Endothelial cell (in vitro differentiated cells): Measurements from ENCODE around the gene IBA57. TPM values are rescaled to one million over a fixed set of nuclear protein-coding genes. Genes with fewer than 3 reads are reported as not detected.
"Not testable (repeated sequence)": the region's sequence is repeated elsewhere in the genome, so short reads cannot be mapped to it uniquely, and the experiment has no call there.

Experiments
- DNase-seq: peaks from one replicate; pipeline ENCODE4 v3.0.0; 2021; ENCODE audit warnings: low spot score
- H3K27ac Mint-ChIP-seq: one replicate; pipeline ENCODE4 v1.8.0; 2021; ENCODE audit warnings: mixed read lengths, inconsistent platforms; ENCODE audit not compliant: unreplicated experiment
- H3K27me3 Mint-ChIP-seq: one replicate; pipeline ENCODE4 v1.8.0; 2021; ENCODE audit warnings: mild to moderate bottlenecking, moderate library complexity, mixed read lengths, inconsistent platforms; ENCODE audit not compliant: unreplicated experiment
- H3K36me3 Mint-ChIP-seq: one replicate; pipeline ENCODE4 v1.8.0; 2021; ENCODE audit warnings: mild to moderate bottlenecking, low read depth, mixed read lengths, inconsistent platforms; ENCODE audit not compliant: unreplicated experiment
- H3K4me1 Mint-ChIP-seq: one replicate; pipeline ENCODE4 v1.8.0; 2021; ENCODE audit warnings: mild to moderate bottlenecking, mixed read lengths, inconsistent platforms; ENCODE audit not compliant: unreplicated experiment
- H3K4me3 Mint-ChIP-seq: one replicate; pipeline ENCODE4 v1.8.0; 2021; ENCODE audit warnings: mild to moderate bottlenecking, mixed read lengths, inconsistent platforms; ENCODE audit not compliant: unreplicated experiment
- H3K9me3 Mint-ChIP-seq: one replicate; pipeline ENCODE4 v1.8.0; 2021; ENCODE audit warnings: mixed read lengths, inconsistent platforms; ENCODE audit not compliant: unreplicated experiment
- CTCF ChIP-seq: fragments of 200-600 bp; sonication (generic); IDR thresholded peaks from one replicate; pipeline ENCODE4 v1.5.0; 2021; ENCODE audit warnings: antibody characterized with exemption; ENCODE audit not compliant: unreplicated experiment
- total RNA-seq: library from RNA; stranded (reverse); fragmentation: NEBNext Ultra II Directional; extraction: Animal tissue kit (Norgen Biotek cat#: 25700); gene quantifications from one replicate; pipeline ENCODE4 v1.2.1, GENCODE V29; 2021; ENCODE audit not compliant: unreplicated experiment

Gene IBA57
- total RNA-seq, 1 donor from 2014 or later: 11.5 TPM

GRCh38 chr1:228180959-228181644 lies 15.5 kb downstream of the IBA57 start:
- H3K4me1 Mint-ChIP-seq: peaks cover 5% of the 10 kb centered on the region
- H3K4me3 Mint-ChIP-seq: no peak overlapping the region
- H3K9me3 Mint-ChIP-seq: no peaks in the 10 kb centered on the region
- H3K27ac Mint-ChIP-seq: no peak overlapping the region
- TF ChIP-seq CTCF: no peak
- H3K36me3 Mint-ChIP-seq: no peaks in the 10 kb centered on the region
- H3K27me3 Mint-ChIP-seq: no peaks in the 10 kb centered on the region
- no peak for DNase-seq

DNA sequence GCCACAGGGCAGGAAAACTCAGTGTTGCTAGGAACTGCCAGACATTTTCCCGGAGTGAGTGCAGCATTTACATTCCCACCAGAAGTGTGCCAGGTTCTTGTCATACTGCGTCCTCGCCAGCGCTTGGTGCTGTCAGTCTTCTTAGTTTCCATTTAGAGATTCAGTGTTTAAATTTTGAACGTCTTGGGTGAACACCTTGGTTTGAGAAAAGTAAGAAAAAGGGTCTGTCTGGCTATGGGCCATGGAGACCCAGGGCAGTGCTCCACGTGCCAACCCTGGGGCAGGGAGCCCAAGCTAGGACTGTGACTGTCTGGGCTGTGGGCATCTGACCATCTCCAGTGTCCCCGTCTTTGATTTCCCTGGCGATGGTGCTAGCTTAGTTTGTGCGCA lies 16.0 kb downstream of the IBA57 start:
- H3K27ac Mint-ChIP-seq: no peak overlapping the region
- no peak for TF ChIP-seq CTCF

DNA sequence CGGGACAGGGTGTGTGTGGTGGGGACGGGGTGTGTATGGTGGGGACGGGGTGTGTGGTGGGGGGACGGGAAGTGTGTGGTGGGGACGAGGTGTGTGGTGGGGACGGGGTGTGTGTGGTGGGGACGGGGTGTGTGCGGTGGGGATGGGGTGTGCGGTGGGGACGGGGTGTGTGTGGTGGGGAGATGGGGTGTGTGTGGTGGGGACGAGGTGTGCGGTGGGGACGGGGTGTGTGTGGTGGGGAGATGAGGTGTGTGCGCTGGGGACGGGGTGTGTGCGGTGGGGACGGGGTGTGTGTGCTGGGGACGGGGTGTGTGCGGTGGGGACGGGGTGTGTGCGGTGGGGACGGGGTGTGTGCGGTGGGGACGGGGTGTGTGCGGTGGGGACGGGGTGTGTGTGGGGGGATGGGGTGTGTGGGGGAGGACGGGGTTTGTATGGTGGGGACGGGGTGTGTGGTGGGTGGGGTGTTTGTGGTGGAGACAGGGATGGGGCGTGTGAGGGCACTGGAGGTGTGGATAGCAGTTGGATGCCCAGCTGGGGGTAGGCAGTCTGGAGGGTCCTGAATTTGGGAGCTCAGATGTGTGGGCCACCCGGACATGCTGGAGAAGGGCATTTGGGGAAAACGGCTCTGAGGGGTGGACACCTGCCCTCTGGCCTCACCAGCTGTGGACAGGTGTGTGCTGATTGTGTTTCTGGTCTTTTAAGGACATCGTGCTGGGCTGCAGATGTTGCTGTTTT lies 16.9 kb downstream of the IBA57 start:
- Mint-ChIP-seq H3K4me1 (peaks cover 5% of the 10 kb centered on the region), H3K27me3 (no peaks in the 10 kb centered on the region), H3K27ac (no peak overlapping the region), H3K36me3 (no peaks in the 10 kb centered on the region), H3K4me3 (no peak overlapping the region), H3K9me3 (no peaks in the 10 kb centered on the region)
- TF ChIP-seq CTCF: no peak
- no peak for DNase-seq

More for the DNA sequence above, 16.0 kb downstream of the IBA57 start:
- Mint-ChIP-seq H3K36me3 (no peaks in the 10 kb centered on the region), H3K9me3 (no peaks in the 10 kb centered on the region), H3K4me3 (no peak overlapping the region), H3K27me3 (no peaks in the 10 kb centered on the region), H3K4me1 (peaks cover 5% of the 10 kb centered on the region)
- no peak for DNase-seq

GRCh38 chr1:228184152-228184551 lies 18.5 kb downstream of the IBA57 start:
- Mint-ChIP-seq H3K9me3 (no peaks in the 10 kb centered on the region), H3K4me1 (peaks cover 2% of the 10 kb centered on the region), H3K27me3 (no peaks in the 10 kb centered on the region), H3K36me3 (peaks cover 7% of the 10 kb centered on the region), H3K27ac (no peak overlapping the region), H3K4me3 (no peak overlapping the region)
- DNase-seq: no peak
- TF ChIP-seq CTCF: no peak

DNA sequence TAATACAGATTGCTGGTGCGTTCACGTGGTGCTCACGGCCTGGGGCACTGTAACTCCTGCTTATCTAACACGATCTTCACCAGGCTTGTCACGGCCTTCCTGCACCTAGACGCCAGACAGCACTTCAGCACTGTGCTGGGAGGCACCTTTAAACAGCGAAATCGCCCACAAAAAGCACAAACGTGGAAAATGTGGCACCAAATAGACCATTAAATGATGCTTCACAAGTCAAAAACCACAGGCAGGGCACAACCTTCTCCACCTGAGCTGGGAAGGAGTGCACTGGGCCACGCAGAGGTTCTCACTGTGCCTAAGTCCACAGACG lies 20.0 kb downstream of the IBA57 start:
- no peak for TF ChIP-seq CTCF
- Mint-ChIP-seq H3K4me3 (peak overlapping the region; percentile 47), H3K27ac (no peak overlapping the region), H3K4me1 (peaks cover 2% of the 10 kb centered on the region), H3K27me3 (peaks cover 1% of the 10 kb centered on the region), H3K36me3 (peaks cover 7% of the 10 kb centered on the region), H3K9me3 (no peaks in the 10 kb centered on the region)
- DNase-seq: no peak

GRCh38 chr1:228188249-228188648 lies 22.6 kb downstream of the IBA57 start:
- not testable (repeated sequence) for H3K27ac Mint-ChIP-seq, DNase-seq, H3K9me3 Mint-ChIP-seq, H3K4me3 Mint-ChIP-seq, H3K27me3 Mint-ChIP-seq, H3K4me1 Mint-ChIP-seq
- H3K36me3 Mint-ChIP-seq: peaks cover 11% of the 10 kb centered on the region
